ENCODE results near the gene OSBP. TPM values are rescaled to one million over a fixed set of nuclear protein-coding genes. Genes with fewer than 3 reads are reported as not detected.
"Not testable (repeated sequence)": the region's sequence is repeated elsewhere in the genome, so short reads cannot be mapped to it uniquely, and the experiment has no call there.

OSBP gene
- polyA plus RNA-seq, 4 donors = 49.1 to 62.2 (median 57.1) TPM

- no peak for DNase-seq (ENCODE audit: low read depth in 4 of 4, low spot score in 3 of 4)
Measured at GRCh38 chr11:59555601-59556114, 59.9 kb downstream of the OSBP start.

GRCh38 chr11:59553323-59553722 is 62.3 kb downstream of the OSBP start:
- DNase-seq (ENCODE audit: low read depth in 4 of 4, low spot score in 3 of 4) = no peak

GRCh38 chr11:59552844-59553243 is 62.7 kb downstream of the OSBP start:
- no peak for DNase-seq (ENCODE audit: low read depth in 4 of 4, low spot score in 3 of 4)

- DNase-seq (ENCODE audit: low read depth in 4 of 4, low spot score in 3 of 4) = peak in 1 of 4 donors; percentile 63
Measured at GRCh38 chr11:59551659-59552521, 63.7 kb downstream of the OSBP start.

- DNase-seq (ENCODE audit: low read depth in 4 of 4, low spot score in 3 of 4) = peak in 3 of 4 donors; percentile 77 to 81 (median 79)
Measured at GRCh38 chr11:59550842-59551658, 64.5 kb downstream of the OSBP start.

- DNase-seq (ENCODE audit: low read depth in 4 of 4, low spot score in 3 of 4) = peak in 3 of 4 donors; percentile 78 to 85 (median 82)
Measured at GRCh38 chr11:59550368-59550841, 65.2 kb downstream of the OSBP start.

GRCh38 chr11:59548309-59548656 is 67.3 kb downstream of the OSBP start:
- no peak for DNase-seq (ENCODE audit: low read depth in 4 of 4, low spot score in 3 of 4)

- not testable (repeated sequence) for DNase-seq (ENCODE audit: low read depth in 4 of 4, low spot score in 3 of 4)
Measured at GRCh38 chr11:59547605-59548308, 67.8 kb downstream of the OSBP start.

GRCh38 chr11:59545179-59546020 is 70.2 kb downstream of the OSBP start:
- DNase-seq (ENCODE audit: low read depth in 4 of 4, low spot score in 3 of 4) = no peak

GRCh38 chr11:59544869-59545178 is 70.8 kb downstream of the OSBP start:
- DNase-seq (ENCODE audit: low read depth in 4 of 4, low spot score in 3 of 4) = no peak

GRCh38 chr11:59543713-59544112 is 71.9 kb downstream of the OSBP start:
- DNase-seq (ENCODE audit: low read depth in 4 of 4, low spot score in 3 of 4) = not testable (repeated sequence)

GRCh38 chr11:59542142-59542810 is 73.3 kb downstream of the OSBP start:
- no peak for DNase-seq (ENCODE audit: low read depth in 4 of 4, low spot score in 3 of 4)

GRCh38 chr11:59534676-59535075 is 80.9 kb downstream of the OSBP start:
- no peak for DNase-seq (ENCODE audit: low read depth in 4 of 4, low spot score in 3 of 4)

GRCh38 chr11:59532620-59533019 is 83.0 kb downstream of the OSBP start:
- no peak for DNase-seq (ENCODE audit: low read depth in 4 of 4, low spot score in 3 of 4)

- no peak for DNase-seq (ENCODE audit: low read depth in 4 of 4, low spot score in 3 of 4)
Measured at GRCh38 chr11:59528711-59529110, 86.9 kb downstream of the OSBP start.
